Mesothelial cell of epicardium (in vitro differentiated cells): ENCODE measurements around the gene FBXO31. TPM values are rescaled to one million over a fixed set of nuclear protein-coding genes. Genes with fewer than 3 reads are reported as not detected.
A peak's percentile ranks its signal among the peaks of the same experiment; 100 is the strongest.

Experiments used
- DNase-seq, 2 experiments: peaks; one replicate each; pipeline ENCODE4 v3.0.0; 2021; ENCODE audit warnings: low spot score in 2 of 2; ENCODE audit not compliant: unreplicated experiment in 2 of 2
- H3K27ac Mint-ChIP-seq: 2 replicates; pipeline ENCODE4 v1.8.0; 2021; ENCODE audit warnings: mixed read lengths
- H3K27me3 Mint-ChIP-seq: 2 replicates; pipeline ENCODE4 v1.8.0; 2021; ENCODE audit warnings: low read depth, mixed read lengths
- H3K36me3 Mint-ChIP-seq: 2 replicates; pipeline ENCODE4 v1.8.0; 2021; ENCODE audit warnings: mixed read lengths
- H3K4me1 Mint-ChIP-seq: 2 replicates; pipeline ENCODE4 v1.8.0; 2021; ENCODE audit warnings: mixed read lengths
- H3K4me3 Mint-ChIP-seq: 2 replicates; pipeline ENCODE4 v1.8.0; 2021; ENCODE audit warnings: mild to moderate bottlenecking, moderate library complexity, mixed read lengths
- H3K9me3 Mint-ChIP-seq: 2 replicates; pipeline ENCODE4 v1.8.0; 2021; ENCODE audit warnings: mixed read lengths
- CTCF ChIP-seq: fragments of 200-600 bp; sonication (generic); IDR thresholded peaks from one replicate; pipeline ENCODE4 v1.5.0; 2021; ENCODE audit warnings: antibody characterized with exemption; ENCODE audit not compliant: unreplicated experiment
- total RNA-seq: library from RNA; stranded (reverse); gene quantifications from 3 replicates; pipeline ENCODE4 v1.2.1, GENCODE V29; 2021

The FBXO31 gene
- total RNA-seq, 1 donor from 2014 or later, result 38.1 TPM

DNA sequence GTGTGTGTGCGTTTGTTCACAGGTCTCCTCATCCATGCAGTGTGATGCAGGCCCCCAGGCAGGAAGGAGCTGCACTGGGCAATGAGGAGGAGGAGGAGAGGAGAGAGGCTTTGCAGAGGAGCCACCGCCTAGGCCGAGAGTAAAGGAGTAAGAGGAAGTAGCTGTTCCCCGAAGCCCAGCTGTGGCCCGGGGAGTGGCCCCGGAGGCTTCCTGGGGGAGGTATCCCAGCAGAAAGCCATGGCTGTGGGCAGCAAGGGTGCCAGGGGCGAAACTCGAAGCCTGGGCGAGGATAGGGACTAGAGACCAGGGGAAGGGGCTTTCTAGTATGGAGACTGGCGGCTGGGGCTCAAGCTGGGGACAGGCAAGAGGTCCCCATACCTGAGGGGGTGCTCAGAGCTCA, 78.6 kb downstream of the FBXO31 start:
- peaks cover 4% of the 10 kb centered on the region for H3K9me3 Mint-ChIP-seq
- H3K4me1 Mint-ChIP-seq, result peaks cover 5% of the 10 kb centered on the region
- peaks cover 5% of the 10 kb centered on the region for H3K36me3 Mint-ChIP-seq
- no peak for TF ChIP-seq CTCF
- H3K27me3 Mint-ChIP-seq, result no peaks in the 10 kb centered on the region
- no peak for DNase-seq
- H3K27ac Mint-ChIP-seq, result no peak overlapping the region
- no peak overlapping the region for H3K4me3 Mint-ChIP-seq

GRCh38 chr16:87303962-87304521, 79.5 kb downstream of the FBXO31 start:
- TF ChIP-seq CTCF, result no peak
- Mint-ChIP-seq H3K36me3 (peaks cover 5% of the 10 kb centered on the region), H3K4me1 (peaks cover 5% of the 10 kb centered on the region), H3K27ac (no peak overlapping the region), H3K9me3 (peaks cover 4% of the 10 kb centered on the region), H3K27me3 (no peaks in the 10 kb centered on the region), H3K4me3 (no peak overlapping the region)
- DNase-seq, result no peak

- H3K9me3 Mint-ChIP-seq, result no peaks in the 10 kb centered on the region
- no peak overlapping the region for H3K27ac Mint-ChIP-seq
These were observed 80.1 kb downstream of the FBXO31 start for GRCh38 chr16:87303431-87303930.

DNA sequence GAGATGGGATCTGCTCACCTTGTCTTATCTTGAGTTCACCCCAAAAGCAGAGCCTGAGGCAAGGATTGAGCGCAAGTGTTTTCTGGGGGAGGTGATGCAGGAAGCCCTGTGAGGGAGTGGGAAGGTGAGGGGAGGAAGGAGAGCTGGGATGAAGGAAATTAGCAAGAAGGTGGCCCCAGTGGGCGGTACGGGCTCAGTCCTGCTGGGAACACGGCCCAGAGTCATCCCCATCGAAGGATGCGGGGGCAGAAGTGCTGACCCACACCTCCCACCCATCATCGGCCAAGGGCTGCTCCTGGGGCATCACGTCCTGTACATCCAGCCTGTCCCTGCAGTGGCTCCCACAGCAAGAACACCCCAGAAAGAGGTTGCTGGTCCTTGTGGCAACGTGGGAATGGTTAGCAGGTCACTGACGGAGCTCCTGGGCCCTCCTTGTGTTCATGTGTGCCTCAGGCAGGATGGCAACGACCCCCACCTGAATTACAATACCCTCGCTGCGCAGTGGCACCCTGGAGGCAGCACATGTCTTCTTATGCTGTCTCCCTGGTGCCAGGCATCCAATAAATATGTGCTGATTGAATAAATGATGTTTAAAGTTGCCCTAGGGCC, 84.6 kb downstream of the FBXO31 start:
- Mint-ChIP-seq H3K9me3 (no peaks in the 10 kb centered on the region), H3K36me3 (peaks cover 2% of the 10 kb centered on the region), H3K27ac (no peak overlapping the region), H3K27me3 (no peaks in the 10 kb centered on the region), H3K4me1 (peaks cover 5% of the 10 kb centered on the region), H3K4me3 (no peak overlapping the region)
- no peak for TF ChIP-seq CTCF
- no peak for DNase-seq

More at GRCh38 chr16:87303431-87303930, 80.1 kb downstream of the FBXO31 start:
- H3K4me1 Mint-ChIP-seq, result peaks cover 5% of the 10 kb centered on the region
- peaks cover under 1% of the 10 kb centered on the region for H3K36me3 Mint-ChIP-seq
- no peak for DNase-seq
- no peak for TF ChIP-seq CTCF
- H3K4me3 Mint-ChIP-seq, result no peak overlapping the region
- no peaks in the 10 kb centered on the region for H3K27me3 Mint-ChIP-seq

DNA sequence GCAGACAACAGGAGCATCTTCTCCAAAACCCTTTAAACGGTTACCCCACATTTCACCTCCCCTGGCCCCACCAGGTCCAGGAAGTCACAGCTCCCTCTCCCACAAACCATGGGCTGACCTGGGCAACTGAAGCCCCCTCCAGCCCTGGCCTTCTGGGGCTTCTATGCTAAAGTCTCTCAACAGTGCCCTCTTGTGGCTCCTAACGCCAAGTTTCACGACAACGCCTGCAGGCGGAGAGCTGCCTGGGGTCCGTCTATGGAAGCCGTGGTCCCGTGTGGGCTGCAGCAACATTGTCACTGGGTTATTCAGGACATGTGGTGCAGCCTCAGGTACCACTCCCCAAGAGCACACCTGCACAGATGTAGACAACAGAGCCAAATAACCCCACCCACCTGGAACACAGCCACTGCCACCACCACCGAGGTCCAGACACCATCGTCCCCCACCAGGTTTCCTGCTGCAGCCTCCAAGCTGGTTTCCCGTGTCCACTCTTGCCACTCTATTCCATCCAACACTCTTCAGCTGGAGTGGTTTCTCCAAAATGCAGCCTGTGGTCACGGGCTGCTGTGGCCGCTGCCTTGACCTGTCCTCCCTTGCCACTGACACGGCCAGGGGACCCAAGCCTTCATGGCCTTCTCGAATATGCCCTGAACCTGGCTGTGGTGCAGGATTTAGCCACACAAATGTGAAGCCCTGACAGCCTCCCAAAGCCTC, 85.5 kb downstream of the FBXO31 start:
- H3K36me3 Mint-ChIP-seq, result peaks cover 2% of the 10 kb centered on the region
- H3K27ac Mint-ChIP-seq, result no peak overlapping the region
- no peaks in the 10 kb centered on the region for H3K4me1 Mint-ChIP-seq
- DNase-seq, result peak in 1 of 2 experiments; percentile 57
- TF ChIP-seq CTCF, result peak; percentile 54
- no peaks in the 10 kb centered on the region for H3K27me3 Mint-ChIP-seq
- H3K9me3 Mint-ChIP-seq, result no peaks in the 10 kb centered on the region
- H3K4me3 Mint-ChIP-seq, result no peak overlapping the region
